ENCODE results near the gene ABCC8.

The ABCC8 gene

DNA sequence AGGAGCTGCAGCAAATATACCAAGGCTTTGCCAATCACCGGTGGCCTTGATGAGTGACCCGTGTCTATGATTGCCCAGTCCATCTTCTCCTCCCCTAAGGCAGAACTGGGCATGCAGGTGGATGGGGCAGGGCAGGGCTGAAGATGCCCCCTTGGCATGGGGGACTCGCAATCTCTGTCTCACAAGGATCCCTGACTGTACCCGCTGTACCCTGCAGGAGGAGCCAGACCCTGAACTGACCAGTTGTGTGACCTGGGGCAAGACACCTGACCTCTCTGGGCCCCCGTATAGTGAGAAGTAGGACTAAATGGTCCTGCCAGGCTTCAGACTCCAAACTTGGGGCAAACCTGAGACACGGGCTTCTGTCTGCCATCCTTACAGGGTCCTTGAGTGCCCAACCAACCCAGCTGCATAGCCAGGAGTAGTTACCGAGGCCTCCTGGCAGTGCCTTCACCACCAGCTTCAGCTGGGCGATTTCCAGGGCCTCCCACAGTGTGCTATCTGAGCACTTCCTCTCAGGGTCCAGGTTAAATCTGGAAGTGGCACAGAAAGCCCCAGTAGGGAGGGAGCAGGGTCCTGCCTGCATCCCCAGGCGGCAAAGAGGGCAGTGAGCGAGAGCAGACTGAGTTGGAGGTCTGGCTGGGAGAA, 81.8 kb downstream of the ABCC8 start:
- no peak overlapping the region for H3K9ac ChIP-seq (ENCODE audit: low read depth, low read length)
- H3K9me3 ChIP-seq (ENCODE audit: control insufficient read depth, insufficient read depth, low read length): no peaks in the 10 kb centered on the region
- H3K4me1 ChIP-seq (ENCODE audit: insufficient read depth, low read length): no peaks in the 10 kb centered on the region
- H3K36me3 ChIP-seq (ENCODE audit: insufficient read depth, low read length): no peaks in the 10 kb centered on the region

GRCh38 chr11:17393472-17393871, 83.2 kb downstream of the ABCC8 start:
- H3K36me3 ChIP-seq (ENCODE audit: insufficient read depth, low read length): no peaks in the 10 kb centered on the region

GRCh38 chr11:17392872-17393271, 83.8 kb downstream of the ABCC8 start:
- no peaks in the 10 kb centered on the region for H3K9me3 ChIP-seq (ENCODE audit: control insufficient read depth, insufficient read depth, low read length)
- no peaks in the 10 kb centered on the region for H3K4me1 ChIP-seq (ENCODE audit: insufficient read depth, low read length)
- H3K36me3 ChIP-seq (ENCODE audit: insufficient read depth, low read length): no peaks in the 10 kb centered on the region
- no peak overlapping the region for H3K9ac ChIP-seq (ENCODE audit: low read depth, low read length)

More at GRCh38 chr11:17393472-17393871, 83.2 kb downstream of the ABCC8 start:
- Histone ChIP-seq H3K9ac (ENCODE audit: low read depth, low read length) (no peak overlapping the region), H3K4me1 (ENCODE audit: insufficient read depth, low read length) (no peaks in the 10 kb centered on the region), H3K9me3 (ENCODE audit: control insufficient read depth, insufficient read depth, low read length) (no peaks in the 10 kb centered on the region)

DNA sequence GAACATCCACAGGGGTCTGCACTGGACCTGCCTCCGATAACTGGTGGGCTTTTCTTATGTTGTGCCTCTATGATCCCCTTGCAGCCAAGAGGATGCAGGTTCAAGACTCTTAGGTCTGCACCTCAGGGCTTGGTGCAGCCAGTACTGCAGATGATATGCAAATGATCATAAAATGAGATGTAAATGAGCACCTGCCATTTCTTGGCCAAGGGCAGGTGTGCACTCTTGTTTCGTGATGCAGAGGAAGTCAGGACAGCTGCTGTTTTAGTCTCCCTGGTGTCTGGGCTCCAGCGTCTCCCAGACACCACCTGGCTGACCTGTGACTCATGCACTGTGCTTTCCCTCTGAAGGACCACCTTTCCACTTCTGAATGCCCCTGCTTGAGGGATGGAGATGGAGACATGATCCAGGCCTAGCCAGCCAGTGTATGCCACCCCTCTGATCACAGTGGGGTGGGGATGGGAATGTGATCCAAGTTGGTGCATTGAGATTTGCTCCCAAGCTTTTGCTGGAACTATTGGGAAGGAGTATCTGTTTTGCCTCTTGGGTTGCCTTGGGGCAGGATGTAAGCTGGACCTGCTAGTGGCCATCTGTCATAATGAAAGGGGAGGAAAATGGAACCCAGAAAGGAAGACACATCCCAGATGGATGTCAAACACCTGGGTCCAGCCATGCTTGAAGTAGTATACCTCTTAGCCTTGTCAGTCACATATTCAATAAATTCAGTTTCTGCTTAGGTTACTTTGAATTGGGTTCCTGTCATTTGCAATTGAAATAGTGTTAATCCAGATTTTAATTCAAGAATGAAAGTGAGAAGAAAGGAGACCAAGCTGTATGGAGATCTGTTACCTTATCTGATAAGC, 84.9 kb downstream of the ABCC8 start:
- Histone ChIP-seq H3K36me3 (ENCODE audit: insufficient read depth, low read length) (no peaks in the 10 kb centered on the region), H3K4me1 (ENCODE audit: insufficient read depth, low read length) (no peaks in the 10 kb centered on the region), H3K9ac (ENCODE audit: low read depth, low read length) (no peak overlapping the region), H3K9me3 (ENCODE audit: control insufficient read depth, insufficient read depth, low read length) (no peaks in the 10 kb centered on the region)

GRCh38 chr11:17389957-17390649, 86.5 kb downstream of the ABCC8 start:
- H3K9ac ChIP-seq (ENCODE audit: low read depth, low read length): peak overlapping the region; percentile 63; the same call in 1 of the 2 replicates
- H3K4me1 ChIP-seq (ENCODE audit: insufficient read depth, low read length): no peaks in the 10 kb centered on the region
- no peaks in the 10 kb centered on the region for H3K9me3 ChIP-seq (ENCODE audit: control insufficient read depth, insufficient read depth, low read length)

GRCh38 chr11:17389211-17389956, 87.3 kb downstream of the ABCC8 start:
- no peaks in the 10 kb centered on the region for H3K9me3 ChIP-seq (ENCODE audit: control insufficient read depth, insufficient read depth, low read length)
- peak overlapping the region; percentile 63 for H3K9ac ChIP-seq (ENCODE audit: low read depth, low read length)
- H3K36me3 ChIP-seq (ENCODE audit: insufficient read depth, low read length): no peaks in the 10 kb centered on the region
- H3K4me1 ChIP-seq (ENCODE audit: insufficient read depth, low read length): no peaks in the 10 kb centered on the region

More at GRCh38 chr11:17389957-17390649, 86.5 kb downstream of the ABCC8 start:
- H3K36me3 ChIP-seq (ENCODE audit: insufficient read depth, low read length): no peaks in the 10 kb centered on the region

DNA sequence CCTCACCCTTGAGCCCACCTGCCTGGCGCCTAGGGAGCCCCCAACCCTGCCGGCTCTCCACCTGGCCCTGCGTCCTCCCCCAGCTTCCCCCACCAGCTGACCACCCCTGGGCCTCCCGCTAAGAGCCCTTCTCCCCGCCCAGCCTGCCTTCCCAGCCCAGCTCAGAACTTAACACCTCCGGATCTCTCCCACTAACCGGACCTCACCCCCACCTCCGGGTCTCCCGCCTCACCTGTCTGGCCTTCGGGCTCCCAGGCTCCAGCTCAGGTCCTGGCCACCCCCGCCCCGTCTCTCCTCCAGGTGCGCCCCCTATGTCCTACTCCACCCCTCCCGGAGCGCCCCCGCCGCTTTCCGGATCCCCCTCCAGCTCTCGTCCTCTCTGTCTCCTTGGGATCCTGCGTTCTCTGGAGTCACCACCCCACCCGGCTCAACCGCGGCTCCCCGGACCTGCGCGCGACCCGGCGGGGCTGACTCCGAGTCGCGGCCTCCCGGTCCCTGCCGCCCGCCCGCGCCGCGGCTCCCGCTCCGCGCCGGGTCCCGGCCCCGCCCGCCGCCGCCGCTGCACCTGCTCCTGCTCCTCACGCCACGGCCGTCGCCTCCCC, 87.9 kb downstream of the ABCC8 start, which contains the start of gene KCNJ11:
TSS of gene KCNJ11 (minus strand) at position 51 of the 602 bp plus-strand sequence. CDS start 568 bp downstream, outside the sequence.
- H3K9me3 ChIP-seq (ENCODE audit: control insufficient read depth, insufficient read depth, low read length): no peaks in the 10 kb centered on the region
- H3K4me1 ChIP-seq (ENCODE audit: insufficient read depth, low read length): no peaks in the 10 kb centered on the region
- H3K9ac ChIP-seq (ENCODE audit: low read depth, low read length): peak within 1 kb of the TSS; percentile 63
- no peaks in the 10 kb centered on the region for H3K36me3 ChIP-seq (ENCODE audit: insufficient read depth, low read length)

DNA sequence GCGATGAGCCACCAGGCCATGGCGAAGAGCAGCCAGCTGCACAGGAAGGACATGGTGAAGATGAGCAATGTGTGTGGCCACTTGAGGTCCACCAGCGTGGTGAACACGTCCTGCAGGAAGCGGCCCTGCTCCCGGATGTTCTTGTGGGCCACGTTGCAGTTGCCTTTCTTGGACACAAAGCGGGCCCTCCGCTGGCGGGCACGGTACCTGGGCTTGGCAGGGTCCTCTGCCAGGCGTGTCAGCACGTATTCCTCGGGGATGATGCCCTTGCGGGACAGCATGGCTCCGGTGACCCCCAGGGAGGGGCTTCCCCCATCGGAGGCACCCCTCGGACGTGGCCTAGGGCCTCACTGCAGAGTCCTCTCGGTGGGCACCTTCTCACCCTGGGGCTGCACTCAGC, 88.8 kb downstream of the ABCC8 start:
- Histone ChIP-seq H3K36me3 (ENCODE audit: insufficient read depth, low read length) (no peaks in the 10 kb centered on the region), H3K9me3 (ENCODE audit: control insufficient read depth, insufficient read depth, low read length) (no peaks in the 10 kb centered on the region), H3K9ac (ENCODE audit: low read depth, low read length) (no peak overlapping the region), H3K4me1 (ENCODE audit: insufficient read depth, low read length) (no peaks in the 10 kb centered on the region)

- no peaks in the 10 kb centered on the region for H3K9me3 ChIP-seq (ENCODE audit: control insufficient read depth, insufficient read depth, low read length)
- H3K36me3 ChIP-seq (ENCODE audit: insufficient read depth, low read length): no peaks in the 10 kb centered on the region
- no peak overlapping the region for H3K9ac ChIP-seq (ENCODE audit: low read depth, low read length)
- H3K4me1 ChIP-seq (ENCODE audit: insufficient read depth, low read length): no peaks in the 10 kb centered on the region
Observed at GRCh38 chr11:17387254-17387653, 89.4 kb downstream of the ABCC8 start.

GRCh38 chr11:17386331-17387084, 90.1 kb downstream of the ABCC8 start:
- H3K36me3 ChIP-seq (ENCODE audit: insufficient read depth, low read length): no peaks in the 10 kb centered on the region
- no peak overlapping the region for H3K9ac ChIP-seq (ENCODE audit: low read depth, low read length)
- H3K4me1 ChIP-seq (ENCODE audit: insufficient read depth, low read length): no peaks in the 10 kb centered on the region
- no peaks in the 10 kb centered on the region for H3K9me3 ChIP-seq (ENCODE audit: control insufficient read depth, insufficient read depth, low read length)

DNA sequence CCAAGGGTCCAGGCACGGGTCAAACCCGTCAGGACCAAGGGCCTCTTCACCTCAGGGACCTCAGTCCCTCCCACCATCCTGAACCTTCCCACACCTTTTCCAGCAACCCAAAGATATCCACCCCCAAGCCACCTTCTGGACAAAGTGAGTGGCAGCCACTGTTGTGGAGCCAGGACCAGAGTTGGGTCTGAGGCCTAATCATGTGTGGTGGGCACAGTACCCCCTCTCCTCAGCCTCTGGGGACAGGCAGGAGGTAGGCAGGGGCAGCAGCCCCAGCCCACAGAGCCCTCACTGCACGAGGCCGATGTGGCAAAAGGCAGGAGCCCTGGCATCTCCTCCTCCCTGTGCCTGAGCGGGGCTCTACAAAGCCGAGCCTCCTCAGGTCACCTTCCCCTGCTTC, 90.7 kb downstream of the ABCC8 start:
- Histone ChIP-seq H3K9ac (ENCODE audit: low read depth, low read length) (no peak overlapping the region), H3K4me1 (ENCODE audit: insufficient read depth, low read length) (no peaks in the 10 kb centered on the region), H3K9me3 (ENCODE audit: control insufficient read depth, insufficient read depth, low read length) (no peaks in the 10 kb centered on the region), H3K36me3 (ENCODE audit: insufficient read depth, low read length) (no peaks in the 10 kb centered on the region)

DNA sequence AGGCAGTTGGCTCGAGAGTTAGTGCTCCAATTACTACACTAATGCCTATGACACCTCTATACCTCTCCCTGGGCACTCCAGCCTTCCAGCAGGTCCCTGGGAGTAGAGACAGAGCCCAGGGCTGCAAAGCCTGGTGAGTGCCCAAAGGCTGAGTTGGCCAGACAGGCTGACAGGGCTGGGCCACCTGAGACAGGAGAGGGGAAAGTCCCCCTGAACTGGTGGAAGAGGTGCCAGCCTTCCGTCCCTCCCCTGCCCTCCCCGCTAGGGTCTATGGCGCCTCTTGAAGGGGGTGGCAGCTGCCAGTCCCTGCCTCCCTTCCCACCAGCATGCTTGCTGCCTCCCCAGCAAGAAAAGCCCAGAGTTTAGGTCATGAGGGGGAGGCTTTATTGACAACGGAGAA, 91.2 kb downstream of the ABCC8 start:
- Histone ChIP-seq H3K9me3 (ENCODE audit: control insufficient read depth, insufficient read depth, low read length) (no peaks in the 10 kb centered on the region), H3K4me1 (ENCODE audit: insufficient read depth, low read length) (no peaks in the 10 kb centered on the region), H3K9ac (ENCODE audit: low read depth, low read length) (no peak overlapping the region), H3K36me3 (ENCODE audit: insufficient read depth, low read length) (no peaks in the 10 kb centered on the region)

DNA sequence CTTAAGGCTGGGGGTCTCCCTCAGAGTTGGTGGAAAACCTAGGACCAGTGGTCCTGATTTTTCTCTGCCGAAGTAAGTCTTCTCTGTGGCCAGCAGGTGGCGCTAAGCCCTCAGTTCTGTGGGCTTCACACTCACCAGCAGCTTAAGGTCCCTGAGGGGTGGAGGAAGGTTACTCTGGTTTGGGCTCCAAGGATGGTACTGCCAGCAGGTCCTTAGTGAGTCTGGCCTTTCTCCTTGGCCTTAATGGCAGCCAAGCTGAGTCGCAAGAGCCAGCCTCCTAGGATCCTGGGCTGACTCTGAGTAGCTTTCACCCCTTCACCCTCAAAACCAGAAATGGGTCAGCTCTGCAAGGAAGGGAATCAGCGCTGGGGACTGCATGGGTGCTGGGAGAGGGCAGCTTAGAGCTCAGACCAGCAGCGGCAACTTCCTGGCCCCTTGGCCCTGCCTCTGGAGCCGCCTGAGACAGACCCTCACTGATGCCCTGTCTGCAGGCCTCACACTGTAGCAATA, 92.6 kb downstream of the ABCC8 start:
- Histone ChIP-seq H3K9me3 (ENCODE audit: control insufficient read depth, insufficient read depth, low read length) (no peaks in the 10 kb centered on the region), H3K9ac (ENCODE audit: low read depth, low read length) (no peak overlapping the region), H3K36me3 (ENCODE audit: insufficient read depth, low read length) (no peaks in the 10 kb centered on the region), H3K4me1 (ENCODE audit: insufficient read depth, low read length) (no peaks in the 10 kb centered on the region)

Data from ES-I3 (cell line).